CD4-positive, alpha-beta T cell treated with Interleukin-21 for 1 hour (primary cell): ENCODE measurements around the gene CPXM1.
"Not testable (repeated sequence)": the region's sequence is repeated elsewhere in the genome, so short reads cannot be mapped to it uniquely, and the experiment has no call there.

Experiments used
- DNase-seq: peaks from one replicate; pipeline ENCODE4 v3.0.0-alpha.2; 2020

The CPXM1 gene

GRCh38 chr20:2800521-2801285 lies at the start of gene CPXM1:
TSS of gene CPXM1 (minus strand) at chr20:2800627. CDS start at chr20:2800572, 55 bp downstream.
- DNase-seq, result no peak

GRCh38 chr20:2849529-2849928 lies 49.1 kb upstream of the CPXM1 start:
- DNase-seq, result no peak

GRCh38 chr20:2847802-2848201 lies 47.4 kb upstream of the CPXM1 start:
- no peak for DNase-seq

GRCh38 chr20:2846698-2847097 lies 46.3 kb upstream of the CPXM1 start:
- DNase-seq, result no peak

- no peak for DNase-seq
Observed at GRCh38 chr20:2845607-2846006, 45.2 kb upstream of the CPXM1 start.

- DNase-seq, result peak; percentile 35
Observed at GRCh38 chr20:2840967-2841531, 40.6 kb upstream of the CPXM1 start.

- DNase-seq, result peak; percentile 89
Observed at GRCh38 chr20:2840138-2840966, 39.9 kb upstream of the CPXM1 start, which contains the start of the genes PCED1A and VPS16. TSS of gene PCED1A (minus strand) at chr20:2840655. CDS start at chr20:2839912, 743 bp downstream. TSS of gene VPS16 (plus strand) at chr20:2840745. CDS start at chr20:2840775, 30 bp downstream.

GRCh38 chr20:2839732-2840137 lies 39.3 kb upstream of the CPXM1 start:
- no peak for DNase-seq

- DNase-seq, result no peak
Observed at GRCh38 chr20:2838847-2839671, 38.6 kb upstream of the CPXM1 start.

- no peak for DNase-seq
Observed at GRCh38 chr20:2838170-2838797, 37.9 kb upstream of the CPXM1 start.

GRCh38 chr20:2837221-2837960 lies 37.0 kb upstream of the CPXM1 start:
- DNase-seq, result no peak

- DNase-seq, result no peak
Observed at GRCh38 chr20:2836035-2836434, 35.6 kb upstream of the CPXM1 start.

- DNase-seq, result no peak
Observed at GRCh38 chr20:2835331-2835796, 34.9 kb upstream of the CPXM1 start.

GRCh38 chr20:2834401-2835110 lies 34.1 kb upstream of the CPXM1 start:
- no peak for DNase-seq

GRCh38 chr20:2833761-2834160 lies 33.3 kb upstream of the CPXM1 start:
- DNase-seq, result no peak

- not testable (repeated sequence) for DNase-seq
Observed at GRCh38 chr20:2831206-2831605, 30.8 kb upstream of the CPXM1 start.

GRCh38 chr20:2829376-2829775 lies 28.9 kb upstream of the CPXM1 start:
- no peak for DNase-seq

- no peak for DNase-seq
Observed at GRCh38 chr20:2826655-2827054, 26.2 kb upstream of the CPXM1 start.

- DNase-seq, result peak; percentile 13
Observed at GRCh38 chr20:2825761-2826160, 25.3 kb upstream of the CPXM1 start.

- DNase-seq, result peak; percentile 65
Observed at GRCh38 chr20:2822073-2822472, 21.6 kb upstream of the CPXM1 start.
